C4-2B (cell line): ENCODE data around the gene CCDC91.

ENCODE experiments used
- ZFX ChIP-seq: fragments of 450-650 bp; IDR thresholded peaks from 2 replicates; pipeline ENCODE4 v1.6.1; 2017
- TF ChIP-seq, protein P1 (sequence below): fragments of 450-650 bp; conservative IDR thresholded peaks from 2 replicates; pipeline ENCODE4 v1.5.1; 2017; ENCODE audit warnings: mild to moderate bottlenecking

DNA sequence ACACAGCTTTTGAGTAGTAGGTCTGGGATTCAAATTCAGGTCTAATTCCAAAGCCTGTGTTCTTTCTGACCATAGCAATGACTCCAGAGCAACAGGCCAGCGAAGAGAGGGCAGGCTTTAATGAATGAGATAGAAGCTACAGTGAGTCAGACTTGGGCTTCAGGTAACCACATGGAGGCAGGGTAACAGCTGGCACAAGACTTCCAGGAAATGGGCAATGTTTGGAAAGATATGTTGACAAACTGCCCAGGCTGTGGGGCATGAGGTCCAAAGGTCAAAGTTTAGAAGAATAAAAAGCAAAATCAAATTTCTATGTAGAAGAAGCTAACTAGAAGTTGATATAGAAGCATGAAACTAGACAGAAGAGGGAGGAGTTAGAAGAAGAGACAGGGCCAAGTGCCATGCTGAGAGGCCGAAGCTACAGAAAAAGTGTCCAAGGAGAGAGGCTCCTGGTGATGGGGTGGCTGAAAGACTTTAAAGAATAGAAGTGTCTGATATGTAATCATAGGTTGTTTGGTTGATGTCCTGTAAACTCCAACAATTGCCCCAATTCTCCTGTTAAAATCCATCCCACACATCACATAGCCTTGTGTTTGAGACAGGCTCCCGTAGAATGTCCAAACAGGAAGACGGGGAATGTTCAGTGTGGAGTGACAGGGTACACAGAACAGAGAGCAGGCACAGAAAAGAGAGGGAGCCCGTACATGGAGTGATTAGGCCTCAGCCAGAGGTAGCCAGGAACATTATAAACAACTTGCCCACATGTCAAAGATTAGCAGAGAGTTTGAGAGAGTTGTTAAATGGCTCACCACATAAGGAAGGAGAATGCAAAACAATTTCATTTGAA lies 384.7 kb downstream of the CCDC91 start:
- TF ChIP-seq, protein P1, sequence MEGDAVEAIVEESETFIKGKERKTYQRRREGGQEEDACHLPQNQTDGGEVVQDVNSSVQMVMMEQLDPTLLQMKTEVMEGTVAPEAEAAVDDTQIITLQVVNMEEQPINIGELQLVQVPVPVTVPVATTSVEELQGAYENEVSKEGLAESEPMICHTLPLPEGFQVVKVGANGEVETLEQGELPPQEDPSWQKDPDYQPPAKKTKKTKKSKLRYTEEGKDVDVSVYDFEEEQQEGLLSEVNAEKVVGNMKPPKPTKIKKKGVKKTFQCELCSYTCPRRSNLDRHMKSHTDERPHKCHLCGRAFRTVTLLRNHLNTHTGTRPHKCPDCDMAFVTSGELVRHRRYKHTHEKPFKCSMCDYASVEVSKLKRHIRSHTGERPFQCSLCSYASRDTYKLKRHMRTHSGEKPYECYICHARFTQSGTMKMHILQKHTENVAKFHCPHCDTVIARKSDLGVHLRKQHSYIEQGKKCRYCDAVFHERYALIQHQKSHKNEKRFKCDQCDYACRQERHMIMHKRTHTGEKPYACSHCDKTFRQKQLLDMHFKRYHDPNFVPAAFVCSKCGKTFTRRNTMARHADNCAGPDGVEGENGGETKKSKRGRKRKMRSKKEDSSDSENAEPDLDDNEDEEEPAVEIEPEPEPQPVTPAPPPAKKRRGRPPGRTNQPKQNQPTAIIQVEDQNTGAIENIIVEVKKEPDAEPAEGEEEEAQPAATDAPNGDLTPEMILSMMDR: no peak
- no peak for TF ChIP-seq ZFX
